Measurements from ENCODE around the gene GABARAPL1. TPM values are rescaled to one million over a fixed set of nuclear protein-coding genes. Genes with fewer than 3 reads are reported as not detected.
A peak's percentile ranks its signal among the peaks of the same experiment; 100 is the strongest.

The GABARAPL1 gene
- total RNA-seq, 1 donor from 2014 or later, result 60.7 TPM

DNA sequence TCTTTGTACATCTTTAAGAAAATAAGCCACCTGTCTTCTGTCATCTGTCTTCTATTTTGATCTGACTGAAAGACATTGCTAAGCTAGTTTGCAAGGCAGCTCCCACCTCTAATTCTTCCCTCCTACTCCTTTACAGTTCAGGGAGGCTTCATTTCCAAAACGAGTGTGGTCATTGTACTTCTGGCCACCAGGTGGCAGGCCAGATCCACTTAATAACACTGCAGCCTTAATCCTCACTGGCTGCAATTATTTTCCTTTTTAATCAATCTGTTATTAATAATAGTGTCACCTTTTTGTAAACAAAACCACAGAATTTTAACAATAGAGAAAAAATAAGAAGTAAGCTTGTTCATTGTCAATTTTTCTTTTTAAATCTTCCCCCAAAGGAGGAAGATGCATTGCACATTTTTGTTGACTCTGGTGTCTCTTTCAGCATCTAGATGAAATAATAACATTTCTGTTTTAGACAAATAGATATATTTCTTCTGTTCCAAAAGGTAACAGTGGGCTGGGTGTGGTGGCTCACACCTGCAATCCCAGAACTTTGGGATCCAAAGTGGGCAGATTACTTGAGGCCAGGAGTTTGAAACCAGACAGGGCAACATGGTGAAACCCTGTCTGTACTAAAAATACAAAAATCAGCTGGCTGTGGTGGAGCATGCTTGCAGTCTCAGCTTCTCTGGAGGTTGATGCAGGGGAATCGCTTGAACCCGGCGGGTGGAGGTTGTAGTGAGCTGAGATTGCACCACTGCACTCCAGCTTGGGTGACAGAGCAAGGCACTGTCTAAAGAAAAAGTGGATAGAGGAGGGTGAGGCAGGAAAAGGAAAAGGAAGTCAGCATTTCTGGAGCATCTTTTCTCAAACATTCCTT, 23.3 kb downstream of the GABARAPL1 start:
- peak; percentile 3 for DNase-seq

- DNase-seq, result no peak
Measured at GRCh38 chr12:10236720-10237119, 24.0 kb downstream of the GABARAPL1 start.

GRCh38 chr12:10238526-10238925, 25.8 kb downstream of the GABARAPL1 start:
- DNase-seq, result no peak

GRCh38 chr12:10241290-10241689, 28.6 kb downstream of the GABARAPL1 start:
- DNase-seq, result no peak

GRCh38 chr12:10241727-10242126, 29.1 kb downstream of the GABARAPL1 start:
- DNase-seq, result no peak

- no peak for DNase-seq
Measured at GRCh38 chr12:10242539-10242938, 29.9 kb downstream of the GABARAPL1 start.

DNA sequence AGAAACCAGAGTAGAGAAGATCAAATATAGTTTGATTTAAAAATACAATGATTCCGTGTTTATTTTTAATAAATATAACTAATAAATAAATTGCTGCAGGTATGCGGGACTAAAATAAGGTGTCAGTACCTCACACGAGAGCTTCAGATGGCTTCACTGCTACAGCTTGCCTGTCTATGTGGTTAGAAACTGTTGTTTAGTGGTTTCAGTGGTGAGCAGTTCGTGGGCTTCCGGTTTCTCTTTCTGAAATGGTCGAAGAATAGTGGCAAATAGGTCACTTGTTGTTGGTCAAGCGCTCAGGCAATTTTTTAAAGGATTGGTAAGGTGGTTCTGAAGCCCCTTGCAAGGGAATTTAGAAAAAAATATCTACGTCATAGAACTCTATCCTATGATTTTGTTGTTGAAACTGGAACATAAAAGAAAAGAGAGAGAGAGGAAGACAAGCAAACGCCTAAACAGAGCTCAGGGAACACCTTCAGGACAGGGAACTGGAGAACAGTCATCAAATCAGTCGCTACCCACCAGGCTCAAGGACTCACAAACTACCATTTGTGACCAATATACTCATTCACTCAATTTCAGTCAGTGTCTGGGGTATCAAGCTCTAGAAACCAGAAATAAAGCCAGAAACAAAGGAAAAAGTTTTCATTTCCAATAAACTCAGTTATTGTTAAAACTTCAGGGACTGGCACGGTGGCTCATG, 31.3 kb downstream of the GABARAPL1 start:
- no peak for DNase-seq

GRCh38 chr12:10247436-10248058, 34.9 kb downstream of the GABARAPL1 start:
- no peak for DNase-seq

DNA sequence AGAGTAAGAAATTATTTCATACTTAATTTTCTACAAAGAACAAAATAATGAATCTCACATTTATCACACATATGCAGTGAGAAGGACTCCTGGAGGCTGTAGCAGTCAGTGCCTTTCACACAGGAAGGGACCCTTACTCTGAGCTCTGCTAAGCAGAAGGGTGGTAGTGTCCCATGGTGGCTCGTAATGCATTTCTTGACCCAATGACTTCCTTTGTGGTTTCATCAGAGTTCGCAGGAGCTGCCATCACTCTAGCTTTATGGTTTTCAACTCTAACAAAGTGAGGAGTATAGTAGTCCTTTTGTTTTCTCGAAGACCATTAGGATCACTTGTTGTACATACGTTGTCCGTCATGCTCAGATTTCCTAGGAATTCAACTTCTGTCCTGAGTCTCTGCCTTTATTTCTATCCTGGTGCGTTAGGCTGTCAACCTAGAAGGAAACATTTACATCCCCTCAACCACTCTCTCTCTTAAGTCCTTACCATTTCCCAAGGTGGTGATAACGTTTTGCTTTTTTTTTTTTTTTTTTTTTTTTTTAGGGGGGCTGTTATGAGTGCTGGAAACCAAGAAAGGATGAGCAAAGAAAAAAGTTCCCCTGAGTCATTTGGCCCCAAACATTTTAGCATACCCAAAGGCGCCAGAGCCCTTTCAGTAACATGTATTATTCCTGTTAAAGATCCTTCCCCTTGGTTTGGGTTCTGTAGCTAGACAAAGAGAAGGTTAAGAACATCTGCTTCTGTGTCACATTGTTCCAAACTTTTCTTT, 37.2 kb downstream of the GABARAPL1 start:
- no peak for DNase-seq

- DNase-seq, result no peak
Measured at GRCh38 chr12:10251669-10252068, 39.0 kb downstream of the GABARAPL1 start.

- DNase-seq, result no peak
Measured at GRCh38 chr12:10252201-10252600, 39.5 kb downstream of the GABARAPL1 start.

DNA sequence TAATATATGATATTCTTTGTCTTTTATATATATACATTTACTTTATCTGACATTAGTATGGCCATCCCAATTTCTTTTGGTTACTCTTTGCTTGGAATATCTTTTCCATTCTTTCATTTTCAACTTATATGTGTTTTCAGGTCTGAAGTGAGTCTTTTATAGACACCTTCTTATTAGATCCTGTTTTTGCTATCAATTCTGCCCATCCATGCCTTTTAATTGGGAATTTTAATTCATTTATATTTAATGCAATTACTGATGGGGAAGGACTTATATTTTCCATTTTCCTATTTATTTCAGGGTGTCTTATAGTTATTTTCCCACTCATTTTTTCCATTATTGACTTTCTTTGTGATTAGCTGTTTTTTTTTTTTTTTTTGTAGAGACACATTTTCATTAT, 43.4 kb downstream of the GABARAPL1 start:
- no peak for DNase-seq

DNA sequence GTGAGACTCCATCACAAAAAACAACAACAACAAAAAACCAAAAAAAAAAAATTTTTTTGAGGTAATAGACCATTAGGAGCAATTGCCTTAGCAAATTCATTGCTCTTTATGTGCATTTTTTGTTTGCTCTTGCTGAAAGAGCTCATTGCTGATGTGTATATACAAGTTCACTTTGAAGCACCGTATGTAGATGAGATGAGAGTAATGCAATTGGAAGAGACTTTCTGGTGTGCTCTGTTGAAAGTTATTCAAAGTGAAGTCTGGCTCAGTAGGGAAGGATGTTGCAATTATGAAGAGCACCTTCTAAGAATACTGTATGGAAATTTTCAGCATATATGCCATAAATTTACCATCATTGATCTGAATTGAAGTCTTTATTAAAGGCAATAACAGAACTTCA, 48.2 kb downstream of the GABARAPL1 start:
- DNase-seq, result no peak

- no peak for DNase-seq
Measured at GRCh38 chr12:10268037-10268436, 55.4 kb downstream of the GABARAPL1 start.

GRCh38 chr12:10272467-10272866, 59.8 kb downstream of the GABARAPL1 start:
- no peak for DNase-seq

Other genes with a start within 250 kb of the GABARAPL1 start
- gene CLEC12A, start 241.5 kb upstream of the GABARAPL1 start, total RNA-seq, result not detected
- not detected for gene CLEC1B, start 213.8 kb upstream of the GABARAPL1 start, total RNA-seq
- gene CLEC12B, start 202.2 kb upstream of the GABARAPL1 start, total RNA-seq, result not detected
- not detected for gene CLEC9A, start 182.2 kb upstream of the GABARAPL1 start, total RNA-seq
- 0.62 TPM for gene CLEC1A, start 113.9 kb upstream of the GABARAPL1 start, total RNA-seq
- 4.5 TPM for gene CLEC7A, start 82.7 kb upstream of the GABARAPL1 start, total RNA-seq
- gene OLR1, start 40.7 kb upstream of the GABARAPL1 start, total RNA-seq, result 7.3 TPM
- 0.62 TPM for gene TMEM52B, start 33.8 kb upstream of the GABARAPL1 start, total RNA-seq
- 0.16 TPM for gene KLRD1, start 95.0 kb downstream of the GABARAPL1 start, total RNA-seq
- gene KLRK1, start 177.2 kb downstream of the GABARAPL1 start, total RNA-seq, result not detected
- gene KLRC4, start 196.9 kb downstream of the GABARAPL1 start, total RNA-seq, result not detected
- 2.2 TPM for gene KLRC3, start 207.7 kb downstream of the GABARAPL1 start, total RNA-seq
- 2.5 TPM for gene KLRC2, start 223.1 kb downstream of the GABARAPL1 start, total RNA-seq
- not detected for gene KLRC1, start 240.5 kb downstream of the GABARAPL1 start, total RNA-seq

Measured in occipital lobe (tissue), 2 donors.